Cardiac fibroblast (primary cell): ENCODE data around the gene PPP2R5E.

Source experiments
- DNase-seq, 2 donors: peaks; one replicate each; pipeline versions ENCODE4 v3.0.0 to v3.0.0-alpha.2; 2010; ENCODE audit warnings: low read depth in 2 of 2
- H3K4me3 ChIP-seq, 2 donors: replicated peaks in 1 of 2; 1 replicate in 1 of 2; 2 replicates in 1 of 2; pipeline ENCODE4 v1.5.1; 2011; ENCODE audit warnings: low read depth in 2 of 2, low read length in 2 of 2, mild to moderate bottlenecking in 2 of 2, moderate library complexity in 1 of 2
- TF ChIP-seq, protein P1 (sequence below): IDR thresholded peaks from one replicate; pipeline ENCODE4 v1.5.1; 2011; ENCODE audit warnings: low read depth, mild to moderate bottlenecking, low read length, inconsistent platforms

PPP2R5E gene

GRCh38 chr14:63326840-63327239, 216.3 kb downstream of the PPP2R5E start:
- no peak overlapping the region for H3K4me3 ChIP-seq
- TF ChIP-seq, protein P1, sequence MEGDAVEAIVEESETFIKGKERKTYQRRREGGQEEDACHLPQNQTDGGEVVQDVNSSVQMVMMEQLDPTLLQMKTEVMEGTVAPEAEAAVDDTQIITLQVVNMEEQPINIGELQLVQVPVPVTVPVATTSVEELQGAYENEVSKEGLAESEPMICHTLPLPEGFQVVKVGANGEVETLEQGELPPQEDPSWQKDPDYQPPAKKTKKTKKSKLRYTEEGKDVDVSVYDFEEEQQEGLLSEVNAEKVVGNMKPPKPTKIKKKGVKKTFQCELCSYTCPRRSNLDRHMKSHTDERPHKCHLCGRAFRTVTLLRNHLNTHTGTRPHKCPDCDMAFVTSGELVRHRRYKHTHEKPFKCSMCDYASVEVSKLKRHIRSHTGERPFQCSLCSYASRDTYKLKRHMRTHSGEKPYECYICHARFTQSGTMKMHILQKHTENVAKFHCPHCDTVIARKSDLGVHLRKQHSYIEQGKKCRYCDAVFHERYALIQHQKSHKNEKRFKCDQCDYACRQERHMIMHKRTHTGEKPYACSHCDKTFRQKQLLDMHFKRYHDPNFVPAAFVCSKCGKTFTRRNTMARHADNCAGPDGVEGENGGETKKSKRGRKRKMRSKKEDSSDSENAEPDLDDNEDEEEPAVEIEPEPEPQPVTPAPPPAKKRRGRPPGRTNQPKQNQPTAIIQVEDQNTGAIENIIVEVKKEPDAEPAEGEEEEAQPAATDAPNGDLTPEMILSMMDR: no peak
- DNase-seq: no peak

GRCh38 chr14:63322897-63323573, 220.1 kb downstream of the PPP2R5E start:
- peak in 1 of 2 donors; percentile 29 for DNase-seq
- TF ChIP-seq, protein P1: no peak
- H3K4me3 ChIP-seq: no peak overlapping the region

DNA sequence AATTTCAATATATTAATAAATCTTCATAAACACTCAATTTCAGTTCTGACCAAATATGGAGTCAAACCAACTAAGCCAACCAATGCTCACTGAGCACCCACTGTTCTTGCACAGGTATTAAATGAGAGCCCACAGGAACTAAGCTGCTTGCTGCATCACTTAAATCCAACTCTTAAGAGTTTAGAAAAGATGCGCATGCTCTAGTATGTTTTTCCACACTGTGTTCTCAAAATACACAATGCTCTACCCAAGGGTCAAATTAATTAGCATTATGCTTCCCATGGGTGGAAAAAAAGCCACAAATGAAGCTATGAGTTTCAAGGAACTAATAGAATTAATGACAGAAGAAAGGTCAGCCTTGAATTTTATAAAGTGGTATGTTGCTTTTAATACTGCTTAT, 220.7 kb downstream of the PPP2R5E start:
- DNase-seq: no peak
- H3K4me3 ChIP-seq: no peak overlapping the region
- TF ChIP-seq, protein P1: no peak
